Left ventricle myocardium inferior (tissue), 1 donor: ENCODE results near the gene WNT1. TPM values are rescaled to one million over a fixed set of nuclear protein-coding genes. Genes with fewer than 3 reads are reported as not detected.

Experiments
- DNase-seq: peaks from one replicate; pipeline ENCODE4 v3.0.0-alpha.2; 2020
- H3K27ac ChIP-seq: fragments of 200-600 bp; replicated peaks from 2 replicates; pipeline ENCODE4 v1.8.0; 2021
- H3K27me3 ChIP-seq: fragments of 200-600 bp; 2 replicates; pipeline ENCODE4 v1.8.0; 2021; ENCODE audit warnings: low read depth
- H3K36me3 ChIP-seq: fragments of 200-600 bp; 2 replicates; pipeline ENCODE4 v1.8.0; 2021
- H3K4me1 ChIP-seq: fragments of 200-600 bp; 2 replicates; pipeline ENCODE4 v1.8.0; 2021
- H3K4me3 ChIP-seq: fragments of 200-600 bp; 2 replicates; pipeline ENCODE4 v1.8.0; 2021; ENCODE audit warnings: mild to moderate bottlenecking, moderate library complexity
- H3K9me3 ChIP-seq: fragments of 200-600 bp; replicated peaks from 2 replicates; pipeline ENCODE4 v1.8.0; 2021
- intact Hi-C: fragments of 100-400 bp; cut with micrococcal nuclease; formaldehyde crosslinking; loops from one replicate; pipeline ENCODE4 v1.11.0; 2022
- total RNA-seq: library from RNA; stranded (reverse); fragmentation: NEBNext Ultra II Directional; extraction: Animal tissue kit (Norgen Biotek cat#: 25700); gene quantifications from one replicate; pipeline ENCODE4 v1.2.1, GENCODE V29; 2021
- TF ChIP-seq, protein P1 (sequence below): fragments of 200-600 bp; IDR thresholded peaks from 2 replicates; pipeline ENCODE4 v1.8.0; 2021; ENCODE audit warnings: antibody characterized with exemption, mild to moderate bottlenecking, borderline replicate concordance
- donor health status: DM: no; HTN: yes; CAD: no; lungs with severe emphysema.

WNT1 gene
- total RNA-seq, 1 donor from 2014 or later, result not detected

DNA sequence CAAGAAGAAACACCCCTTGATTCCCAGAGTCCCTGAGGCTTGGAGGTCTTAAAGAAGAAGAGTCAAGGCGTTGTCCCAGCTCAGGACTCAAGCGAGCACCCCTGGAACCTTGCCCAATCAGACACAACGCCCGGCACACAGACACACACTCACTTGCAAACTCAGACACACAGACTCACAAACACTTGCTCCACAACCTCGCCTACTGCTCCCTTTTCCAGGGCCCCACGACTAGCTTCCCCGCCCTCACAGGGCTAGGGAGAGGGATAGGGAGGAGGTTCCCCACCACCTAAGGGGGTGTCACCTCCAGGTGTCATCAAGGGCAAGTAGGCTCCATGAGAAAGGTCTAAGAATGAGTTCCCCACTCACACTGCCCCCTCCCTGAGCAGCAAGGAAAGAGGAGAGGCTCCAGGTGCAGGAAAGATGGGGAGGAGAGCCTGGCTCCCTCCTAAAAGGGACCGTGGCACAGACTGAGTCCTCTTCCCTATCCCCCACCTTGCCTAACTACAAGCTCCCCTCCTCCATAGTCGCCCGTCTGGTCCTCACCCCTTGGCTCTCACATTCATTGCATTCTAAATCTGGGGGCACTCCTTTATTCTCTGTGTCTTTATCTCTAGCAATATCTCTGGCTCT lies 7.3 kb upstream of the WNT1 start:
- Histone ChIP-seq H3K27ac (no peak overlapping the region), H3K4me1 (peaks cover 35% of the 10 kb centered on the region), H3K4me3 (peak overlapping the region; percentile 55), H3K36me3 (no peaks in the 10 kb centered on the region), H3K9me3 (no peaks in the 10 kb centered on the region), H3K27me3 (peaks cover 87% of the 10 kb centered on the region)
- TF ChIP-seq, protein P1, sequence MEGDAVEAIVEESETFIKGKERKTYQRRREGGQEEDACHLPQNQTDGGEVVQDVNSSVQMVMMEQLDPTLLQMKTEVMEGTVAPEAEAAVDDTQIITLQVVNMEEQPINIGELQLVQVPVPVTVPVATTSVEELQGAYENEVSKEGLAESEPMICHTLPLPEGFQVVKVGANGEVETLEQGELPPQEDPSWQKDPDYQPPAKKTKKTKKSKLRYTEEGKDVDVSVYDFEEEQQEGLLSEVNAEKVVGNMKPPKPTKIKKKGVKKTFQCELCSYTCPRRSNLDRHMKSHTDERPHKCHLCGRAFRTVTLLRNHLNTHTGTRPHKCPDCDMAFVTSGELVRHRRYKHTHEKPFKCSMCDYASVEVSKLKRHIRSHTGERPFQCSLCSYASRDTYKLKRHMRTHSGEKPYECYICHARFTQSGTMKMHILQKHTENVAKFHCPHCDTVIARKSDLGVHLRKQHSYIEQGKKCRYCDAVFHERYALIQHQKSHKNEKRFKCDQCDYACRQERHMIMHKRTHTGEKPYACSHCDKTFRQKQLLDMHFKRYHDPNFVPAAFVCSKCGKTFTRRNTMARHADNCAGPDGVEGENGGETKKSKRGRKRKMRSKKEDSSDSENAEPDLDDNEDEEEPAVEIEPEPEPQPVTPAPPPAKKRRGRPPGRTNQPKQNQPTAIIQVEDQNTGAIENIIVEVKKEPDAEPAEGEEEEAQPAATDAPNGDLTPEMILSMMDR, result no peak
- intact Hi-C loops, result no loop called here
- DNase-seq, result no peak

DNA sequence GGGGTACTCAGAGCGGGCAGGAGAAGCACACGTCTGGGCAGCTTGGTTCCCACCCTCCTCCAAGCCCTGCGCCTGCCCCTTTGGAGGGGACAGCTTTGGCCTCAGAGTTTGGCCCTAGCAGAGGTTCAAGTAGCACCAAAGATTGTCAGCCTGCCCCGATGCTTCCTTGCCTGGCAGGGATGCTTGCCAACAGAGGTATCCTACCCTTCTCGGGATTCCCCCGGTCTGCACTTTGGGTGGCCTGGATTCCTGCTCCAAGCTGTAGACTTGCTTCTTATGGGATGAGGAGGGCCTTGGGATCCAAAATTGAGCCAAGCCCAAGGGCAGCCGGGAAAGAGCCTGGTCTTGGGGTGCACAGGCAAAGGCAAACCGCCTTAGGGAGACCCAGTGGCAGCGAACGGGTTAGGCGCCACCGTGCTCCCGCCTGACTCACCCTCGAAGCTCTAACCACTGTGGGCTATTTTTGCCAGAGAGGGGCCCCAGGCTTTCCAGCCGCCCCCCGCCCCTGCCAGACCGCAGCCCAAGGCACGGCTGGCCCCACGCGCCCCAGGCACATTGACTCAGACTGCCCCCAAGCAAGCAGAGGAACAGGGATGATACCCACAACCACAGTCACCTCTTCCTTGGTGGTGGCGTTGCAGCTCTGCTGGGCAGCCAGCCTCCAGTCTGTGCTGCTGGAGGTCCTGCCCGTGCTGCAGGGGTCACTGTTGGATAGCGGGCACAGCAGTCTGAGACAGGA lies 5.7 kb upstream of the WNT1 start:
- TF ChIP-seq, protein P1, result no peak
- Histone ChIP-seq H3K9me3 (no peaks in the 10 kb centered on the region), H3K27ac (no peak overlapping the region), H3K4me1 (peaks cover 35% of the 10 kb centered on the region), H3K4me3 (no peak overlapping the region), H3K36me3 (no peaks in the 10 kb centered on the region), H3K27me3 (peaks cover 94% of the 10 kb centered on the region)
- intact Hi-C loops, result no loop called here
- no peak for DNase-seq

DNA sequence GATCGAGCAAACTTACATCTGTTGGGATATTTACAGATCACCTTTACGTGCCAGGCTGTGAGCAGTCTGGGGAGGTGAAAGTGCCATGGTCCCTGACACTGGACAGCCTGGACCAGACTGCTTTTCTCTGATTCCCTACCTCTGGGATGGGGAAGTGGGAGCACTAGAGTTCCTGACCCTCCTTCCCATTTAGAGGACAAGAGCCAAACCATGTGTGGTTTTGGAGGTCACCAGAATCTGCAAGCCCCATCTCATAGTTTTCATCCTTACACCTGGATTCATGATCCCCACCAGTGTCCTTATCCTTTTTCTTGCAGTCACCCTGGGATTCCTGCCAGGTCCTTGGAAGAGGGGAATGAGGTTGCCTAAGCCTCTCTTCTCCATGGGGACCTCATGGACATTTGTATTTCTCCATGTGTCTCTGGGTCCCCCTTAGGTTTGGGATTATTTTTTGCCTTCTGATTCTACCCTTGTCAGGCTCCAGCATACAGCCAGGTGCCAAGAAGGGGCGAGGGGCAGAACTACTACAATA lies 5.1 kb upstream of the WNT1 start:
- peaks cover 39% of the 10 kb centered on the region for H3K4me1 ChIP-seq
- H3K9me3 ChIP-seq, result no peaks in the 10 kb centered on the region
- TF ChIP-seq, protein P1, result no peak
- intact Hi-C loops, result no loop called here
- no peaks in the 10 kb centered on the region for H3K36me3 ChIP-seq
- no peak overlapping the region for H3K4me3 ChIP-seq
- peaks cover 98% of the 10 kb centered on the region for H3K27me3 ChIP-seq
- H3K27ac ChIP-seq, result peak overlapping the region; percentile 11
- DNase-seq, result no peak

- Histone ChIP-seq H3K36me3 (no peaks in the 10 kb centered on the region), H3K27ac (peak overlapping the region; percentile 11), H3K4me1 (peaks cover 44% of the 10 kb centered on the region), H3K9me3 (no peaks in the 10 kb centered on the region), H3K4me3 (no peak overlapping the region), H3K27me3 (peaks cover 99% of the 10 kb centered on the region)
- TF ChIP-seq, protein P1, result no peak
- intact Hi-C loops, result no loop called here
- DNase-seq, result peak; percentile 65
These were observed 4.6 kb upstream of the WNT1 start for GRCh38 chr12:48973531-48973930.

DNA sequence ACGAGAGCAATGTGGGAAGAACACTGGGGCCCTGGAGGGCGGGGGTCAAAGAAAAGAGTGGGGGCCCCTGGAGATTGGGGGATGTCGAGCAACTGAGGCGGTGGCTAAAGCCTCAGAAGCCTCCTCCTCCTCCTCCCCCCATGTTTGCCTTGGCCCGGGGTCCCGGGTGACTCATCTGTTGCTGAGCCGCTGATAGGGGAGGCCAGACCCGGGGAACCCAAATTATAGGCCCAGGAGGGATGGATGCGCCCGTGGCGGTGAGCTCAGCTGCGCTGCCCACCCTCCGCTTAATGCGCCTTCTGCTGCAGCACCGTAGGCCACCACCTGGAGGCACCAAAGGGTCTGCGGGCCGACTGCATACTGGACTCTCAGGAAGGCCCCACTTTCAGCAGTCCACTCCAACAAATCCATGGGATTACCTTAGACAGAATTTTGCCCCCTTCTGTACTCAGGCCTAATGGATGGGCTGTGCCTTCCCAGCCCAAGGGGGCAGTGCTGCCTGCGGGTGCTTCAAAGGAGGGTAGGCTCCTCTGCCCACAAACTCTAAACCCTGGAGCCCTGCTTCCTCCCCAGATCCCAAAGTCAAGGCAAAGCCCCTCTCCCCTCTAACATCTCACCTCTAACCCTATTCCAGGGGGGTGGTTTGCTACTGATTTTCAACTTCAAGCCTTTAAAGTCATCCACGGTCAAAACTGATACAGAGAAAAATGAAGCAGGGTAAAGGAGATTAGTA lies 4.0 kb upstream of the WNT1 start:
- Histone ChIP-seq H3K27ac (peak overlapping the region; percentile 11), H3K9me3 (no peaks in the 10 kb centered on the region), H3K4me3 (no peak overlapping the region), H3K4me1 (peaks cover 50% of the 10 kb centered on the region), H3K27me3 (peaks cover 100% of the 10 kb centered on the region), H3K36me3 (no peaks in the 10 kb centered on the region)
- peak; percentile 58 for DNase-seq
- TF ChIP-seq, protein P1, result peak; percentile 71
- intact Hi-C loops, result no loop called here
